Subcutaneous adipose tissue (tissue), 4 donors: ENCODE measurements around the gene ZNF823. TPM values are rescaled to one million over a fixed set of nuclear protein-coding genes. Genes with fewer than 3 reads are reported as not detected.

Experiments
- total RNA-seq, 4 donors: library from RNA; depleted of rRNA; stranded (reverse); fragments of >200 nt; gene quantifications; one replicate each; pipeline ENCODE4 v1.1.0, GENCODE V29; 2016
- TF ChIP-seq, protein P1 (sequence below): fragments of 450-650 bp; IDR thresholded peaks from one replicate; pipeline ENCODE4 v1.5.1; 2016; ENCODE audit warnings: low read depth, mild to moderate bottlenecking, control low read depth, antibody characterized with exemption, moderate library complexity

The ZNF823 gene
- total RNA-seq, 4 donors from 2014 or later, result 6.4 to 9.3 (median 8.2) TPM

DNA sequence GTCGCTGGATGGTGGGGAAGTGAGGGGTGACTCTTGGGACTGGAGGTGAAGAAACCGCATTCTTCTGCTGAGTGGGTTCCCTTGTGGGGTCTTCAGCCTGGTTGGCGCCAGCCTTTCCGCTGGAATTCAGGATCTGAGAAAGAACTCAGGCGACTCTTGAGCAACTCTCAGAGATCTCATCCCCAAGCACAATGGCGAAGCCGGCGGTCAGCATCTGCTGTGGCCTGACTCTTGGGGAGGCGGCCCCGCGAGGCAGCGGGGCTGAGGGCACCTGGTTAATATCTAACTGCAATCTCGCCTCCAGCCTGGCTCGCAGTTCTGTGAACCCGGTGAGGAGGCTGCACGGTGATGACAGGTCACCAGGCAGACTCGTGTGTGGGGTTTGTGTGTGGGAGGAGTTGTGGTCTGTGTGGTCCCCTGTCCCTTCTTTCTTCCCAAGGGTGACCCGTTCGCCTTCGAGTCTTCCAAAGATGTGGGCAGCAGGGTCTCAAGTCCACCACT is 28.9 kb upstream of the ZNF823 start:
- TF ChIP-seq, protein P1, sequence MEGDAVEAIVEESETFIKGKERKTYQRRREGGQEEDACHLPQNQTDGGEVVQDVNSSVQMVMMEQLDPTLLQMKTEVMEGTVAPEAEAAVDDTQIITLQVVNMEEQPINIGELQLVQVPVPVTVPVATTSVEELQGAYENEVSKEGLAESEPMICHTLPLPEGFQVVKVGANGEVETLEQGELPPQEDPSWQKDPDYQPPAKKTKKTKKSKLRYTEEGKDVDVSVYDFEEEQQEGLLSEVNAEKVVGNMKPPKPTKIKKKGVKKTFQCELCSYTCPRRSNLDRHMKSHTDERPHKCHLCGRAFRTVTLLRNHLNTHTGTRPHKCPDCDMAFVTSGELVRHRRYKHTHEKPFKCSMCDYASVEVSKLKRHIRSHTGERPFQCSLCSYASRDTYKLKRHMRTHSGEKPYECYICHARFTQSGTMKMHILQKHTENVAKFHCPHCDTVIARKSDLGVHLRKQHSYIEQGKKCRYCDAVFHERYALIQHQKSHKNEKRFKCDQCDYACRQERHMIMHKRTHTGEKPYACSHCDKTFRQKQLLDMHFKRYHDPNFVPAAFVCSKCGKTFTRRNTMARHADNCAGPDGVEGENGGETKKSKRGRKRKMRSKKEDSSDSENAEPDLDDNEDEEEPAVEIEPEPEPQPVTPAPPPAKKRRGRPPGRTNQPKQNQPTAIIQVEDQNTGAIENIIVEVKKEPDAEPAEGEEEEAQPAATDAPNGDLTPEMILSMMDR, result no peak

DNA sequence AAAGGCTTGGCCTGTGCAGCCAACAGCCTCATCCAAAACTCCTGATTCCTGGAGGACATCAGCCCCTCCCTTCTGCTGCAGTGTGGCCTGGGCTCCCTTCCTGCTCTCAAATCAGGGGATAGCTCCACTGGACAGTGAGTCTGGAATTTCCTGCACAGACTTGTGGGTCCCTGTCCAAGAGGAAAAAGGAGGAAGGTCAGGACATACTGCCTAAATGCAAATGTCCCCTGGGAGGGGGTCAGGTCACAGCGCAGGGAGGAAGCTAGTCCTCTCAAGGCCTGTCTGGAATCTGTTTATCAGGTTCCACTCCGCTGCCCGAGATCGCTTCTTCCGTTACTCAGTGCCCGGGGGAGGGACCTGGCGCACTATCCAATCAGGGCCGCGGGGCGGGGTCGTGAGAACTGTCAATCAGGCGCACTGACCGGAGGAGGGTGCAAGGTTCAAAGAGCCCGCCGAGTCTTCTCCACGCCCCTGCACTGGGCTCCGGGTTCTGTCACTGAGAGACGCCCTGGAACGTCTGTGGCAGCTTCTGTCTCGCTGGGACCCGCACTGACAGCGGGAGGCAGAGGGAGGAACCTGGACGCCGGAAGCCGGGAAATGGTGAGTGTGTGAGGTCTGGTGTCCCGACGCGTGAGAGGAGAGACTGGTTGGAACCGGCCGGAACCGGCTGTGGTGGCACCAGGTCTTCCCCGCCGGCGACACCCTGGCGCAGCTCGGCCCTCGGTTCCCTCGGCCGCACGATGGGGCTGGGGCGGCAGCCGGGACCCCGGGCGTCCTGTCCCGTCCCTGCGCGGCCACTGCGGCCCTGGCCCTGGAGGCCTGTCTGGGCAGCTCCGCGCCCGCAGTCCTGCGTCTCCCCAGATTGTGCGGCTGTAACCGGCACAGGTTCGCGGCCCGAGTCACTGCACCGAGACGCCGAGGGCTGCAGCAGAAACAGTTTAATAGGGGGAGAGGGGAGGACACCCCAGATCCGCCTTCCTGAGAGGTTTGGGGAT is 28.1 kb upstream of the ZNF823 start, which contains the start of gene ZNF441:
ZNF441 (plus strand) TSS at position 404 of the 995 bp plus-strand sequence; CDS start at position 598, 194 bp downstream.
- TF ChIP-seq, protein P1, result no peak

DNA sequence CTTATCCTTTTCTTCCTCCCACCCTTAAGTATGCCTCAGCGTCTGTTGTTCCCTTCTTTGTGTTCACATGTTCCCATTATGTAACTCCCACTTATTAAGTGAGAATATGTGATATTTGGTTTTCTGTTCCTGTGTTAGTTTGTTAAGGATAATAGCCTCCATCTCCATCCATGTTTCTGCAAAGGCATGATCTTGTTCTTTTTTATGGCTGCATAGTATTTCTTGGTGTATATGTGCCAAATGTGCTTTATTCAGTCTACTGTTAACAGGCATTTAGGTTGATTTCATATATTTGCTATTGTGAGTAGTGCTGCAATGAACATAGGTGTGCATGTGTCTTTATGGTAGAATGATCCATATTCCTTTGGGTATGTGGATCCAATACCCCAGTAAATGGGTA is 24.9 kb upstream of the ZNF823 start:
- TF ChIP-seq, protein P1, result no peak

DNA sequence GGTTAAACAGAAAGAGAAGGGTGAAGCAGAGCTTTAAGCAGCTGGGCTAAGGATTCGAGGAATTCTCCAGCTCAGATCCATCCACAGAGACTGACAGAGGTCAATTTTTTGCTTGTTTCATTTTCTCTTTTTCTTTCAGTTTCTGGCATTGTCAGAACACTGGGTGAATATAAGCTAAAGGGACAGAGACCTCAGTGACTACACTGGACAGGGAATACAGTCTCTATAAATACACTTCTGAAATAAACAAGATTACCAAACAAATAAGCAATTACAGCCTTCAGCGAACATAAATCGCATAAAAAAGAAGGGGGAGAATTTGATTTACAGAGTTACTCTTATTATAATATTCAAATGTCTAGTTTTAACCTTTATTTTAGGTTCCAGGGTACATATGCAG is 24.4 kb upstream of the ZNF823 start:
- TF ChIP-seq, protein P1, result no peak

DNA sequence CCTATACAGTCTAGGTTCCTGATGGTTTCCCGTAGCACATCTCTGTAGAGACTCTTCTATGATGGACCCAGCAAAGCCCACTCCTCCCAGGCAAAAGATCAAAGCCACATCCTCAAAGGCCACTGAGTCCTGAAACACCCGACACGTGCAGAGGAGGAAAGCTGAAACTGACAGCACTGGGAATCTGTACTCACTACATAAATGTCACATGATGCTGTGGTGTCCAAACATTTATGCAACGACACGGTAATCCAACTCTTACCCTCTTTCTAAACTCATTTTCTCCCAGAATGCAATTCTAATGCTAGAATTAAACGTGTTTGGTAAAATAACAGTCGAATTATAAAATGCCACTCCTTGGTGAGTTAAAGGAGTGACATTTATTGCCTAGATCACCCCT is 21.1 kb upstream of the ZNF823 start:
- TF ChIP-seq, protein P1, result no peak

DNA sequence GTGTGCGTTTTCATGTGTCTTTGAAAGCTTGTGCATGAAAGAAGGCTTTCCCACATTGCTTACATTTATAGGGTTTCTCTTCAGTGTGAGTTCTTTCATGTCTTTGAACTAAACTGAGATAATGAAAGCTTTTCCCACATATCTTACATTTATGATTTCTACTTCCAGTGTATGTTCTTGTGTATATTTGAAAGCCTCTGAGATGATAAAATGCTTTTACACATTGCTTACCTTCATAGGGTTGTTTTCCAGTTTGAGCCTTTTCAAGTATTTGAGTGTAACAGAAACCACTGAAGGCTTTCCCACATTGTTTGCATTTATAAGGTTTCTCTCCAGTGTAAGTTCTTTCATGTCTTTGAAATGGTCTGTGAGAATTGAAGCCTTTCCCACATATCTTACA is 18.2 kb upstream of the ZNF823 start:
- TF ChIP-seq, protein P1, result no peak

DNA sequence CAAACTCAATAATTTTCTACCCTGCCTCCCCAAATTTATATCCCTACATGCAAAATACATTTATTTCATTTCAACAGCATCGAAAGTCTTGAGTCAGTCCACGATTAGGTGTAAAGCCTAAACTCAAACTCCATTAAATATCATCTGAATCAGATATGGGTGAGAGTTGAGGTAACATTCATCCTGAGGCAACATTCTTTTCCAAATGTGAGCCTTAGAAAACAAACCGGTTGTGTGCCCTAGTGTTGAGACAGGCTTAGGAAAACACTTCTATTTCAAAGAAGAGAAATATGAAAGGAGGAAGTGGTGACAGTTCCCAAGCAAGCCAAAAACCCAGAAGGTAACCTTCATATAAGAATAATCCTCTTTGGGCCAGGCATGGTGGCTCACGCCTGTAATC is 15.9 kb upstream of the ZNF823 start:
- TF ChIP-seq, protein P1, result no peak
